Measurements from ENCODE around the gene MTHFD2L. TPM values are rescaled to one million over a fixed set of nuclear protein-coding genes. Genes with fewer than 3 reads are reported as not detected.
A peak's percentile ranks its signal among the peaks of the same experiment; 100 is the strongest.

MTHFD2L gene
- total and polyA plus RNA-seq, 11 donors: 6.8 to 16.4 (median 11.6) TPM

GRCh38 chr4:74223801-74224200, 65.9 kb downstream of the MTHFD2L start:
- H3K4me1 ChIP-seq: peaks cover 0 to 15% (median 0%) of the 10 kb centered on the region in 12 donors
- H3K27ac ChIP-seq: no peak overlapping the region
- TF ChIP-seq POLR2A (IDR thresholded peaks at IDR 0.05) (no peak), CTCF (IDR thresholded peaks at IDR 0.05) (no peak)
- no peak overlapping the region for H3K4me3 ChIP-seq
- H3K9me3 ChIP-seq: no peaks in the 10 kb centered on the region
- H3K36me3 ChIP-seq: peaks cover 0 to 6% (median 0%) of the 10 kb centered on the region in 9 donors
- ATAC-seq (no peak), DNase-seq (no peak)
- no peaks in the 10 kb centered on the region for H3K27me3 ChIP-seq
- intact Hi-C loops (cut with DNase I): loop anchor here in 1 of 10 donors (10.0 kb wide), 1 partner anchor 451 kb away; no protein-coding TSS in a partner anchor
- WGBS, 4 donors: 95 to 100% (median 99%) methylated on average over 1 of the region's 1 CpG

GRCh38 chr4:74228691-74229640, 71.0 kb downstream of the MTHFD2L start:
- H3K4me1 ChIP-seq: peaks cover 0 to 14% (median 4%) of the 10 kb centered on the region in 12 donors
- 45 to 47% (median 47%) methylated on average over 4 of the region's 4 CpGs for WGBS, 4 donors
- H3K9me3 ChIP-seq: no peaks in the 10 kb centered on the region
- TF ChIP-seq POLR2A (IDR thresholded peaks at IDR 0.05): no peak
- peak; percentile 68 to 90 (median 81) for TF ChIP-seq CTCF (IDR thresholded peaks at IDR 0.05)
- H3K27ac ChIP-seq: no peak overlapping the region
- no peak overlapping the region for H3K4me3 ChIP-seq
- intact Hi-C loops (cut with DNase I): loop anchor here in 7 of 10 donors (1.0 to 10.0 kb wide), 4 partner anchors 82 to 446 kb away; no protein-coding TSS in a partner anchor
- no peaks in the 10 kb centered on the region for H3K27me3 ChIP-seq
- DNase-seq (peak; percentile 41 to 69 (median 62)), ATAC-seq (peak; percentile 51 to 77 (median 68))
- peaks cover 0 to 6% (median 0%) of the 10 kb centered on the region in 9 donors for H3K36me3 ChIP-seq

DNA sequence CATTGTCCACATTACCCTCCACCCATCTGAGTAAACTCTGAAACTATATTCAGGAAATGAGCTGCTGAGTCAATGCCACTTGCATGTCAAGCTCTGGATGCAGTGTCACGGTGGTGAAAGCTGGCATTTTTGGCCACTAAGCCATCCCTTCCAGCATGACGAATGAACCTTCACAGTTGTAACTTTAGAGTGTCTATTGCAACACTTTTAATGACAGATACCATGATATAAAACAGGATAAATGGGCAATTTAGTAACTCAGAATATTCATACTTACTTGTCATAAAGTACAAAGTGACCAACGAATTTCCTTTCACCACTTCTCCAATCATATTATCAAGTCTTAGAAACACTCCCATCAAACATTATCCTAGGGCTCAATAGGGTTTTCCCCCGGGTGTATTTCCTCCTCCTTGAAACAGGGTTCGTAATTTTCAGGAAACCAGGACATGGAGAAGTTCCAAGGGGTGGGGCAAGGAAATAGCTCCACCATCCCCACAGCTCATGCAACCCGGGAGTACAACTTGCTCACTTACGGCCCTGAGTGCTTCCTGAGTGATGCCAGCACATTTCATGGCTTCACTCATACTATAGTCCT, 73.1 kb downstream of the MTHFD2L start:
- intact Hi-C loops (cut with DNase I): loop anchor here in 2 of 10 donors (5.0 to 10.0 kb wide), 2 partner anchors 74 to 81 kb away; partner anchors contain the start of gene EPGN (in 1 of the 2)
- Histone ChIP-seq H3K27ac (peak overlapping the region in 3 of 12 donors; percentile 1 to 66 (median 45)), H3K36me3 (peaks cover 0 to 4% (median 0%) of the 10 kb centered on the region in 9 donors), H3K9me3 (no peaks in the 10 kb centered on the region), H3K4me1 (peaks cover 0 to 12% (median 4%) of the 10 kb centered on the region in 12 donors), H3K4me3 (no peak overlapping the region), H3K27me3 (no peaks in the 10 kb centered on the region)
- 26 to 45% (median 35%) methylated on average over 7 of the region's 7 CpGs for WGBS, 4 donors
- DNase-seq (peak in 3 of 5 donors; percentile 15 to 34 (median 31)), ATAC-seq (peak in 3 of 4 donors; percentile 64 to 85 (median 83))
- TF ChIP-seq POLR2A (IDR thresholded peaks at IDR 0.05) (no peak), CTCF (IDR thresholded peaks at IDR 0.05) (no peak)

DNA sequence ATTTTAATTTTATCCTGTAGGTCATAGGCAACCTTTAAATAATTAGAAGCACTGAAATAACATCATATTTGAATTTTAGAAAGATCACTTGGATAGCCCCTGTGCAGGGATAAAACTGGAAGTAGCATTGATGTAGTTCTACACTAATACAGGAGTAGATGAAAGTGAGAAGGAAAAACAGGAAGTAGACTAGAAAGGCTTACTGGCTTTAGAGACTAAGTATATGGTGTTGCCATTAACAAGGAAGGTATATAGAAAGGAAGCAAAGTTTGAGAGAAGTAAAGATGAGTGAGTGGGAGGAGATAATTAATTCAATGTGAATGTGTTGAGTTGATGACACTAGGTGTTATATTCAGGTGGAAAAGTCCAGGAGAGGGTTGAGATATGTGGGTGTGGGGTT, 77.2 kb downstream of the MTHFD2L start:
- Histone ChIP-seq H3K36me3 (no peaks in the 10 kb centered on the region), H3K4me1 (peaks cover 0 to 12% (median 4%) of the 10 kb centered on the region in 12 donors), H3K9me3 (no peaks in the 10 kb centered on the region), H3K4me3 (no peak overlapping the region), H3K27me3 (no peaks in the 10 kb centered on the region), H3K27ac (no peak overlapping the region)
- DNase-seq (no peak), ATAC-seq (no peak)
- no peak for TF ChIP-seq POLR2A (IDR thresholded peaks at IDR 0.05)
- no peak for TF ChIP-seq CTCF (IDR thresholded peaks at IDR 0.05)
- intact Hi-C loops (cut with DNase I): loop anchor here in 1 of 10 donors (10.0 kb wide), 1 partner anchor 70 kb away; the partner anchor contains the start of gene EPGN
